ENCODE results near the gene OLFM2.

DNA sequence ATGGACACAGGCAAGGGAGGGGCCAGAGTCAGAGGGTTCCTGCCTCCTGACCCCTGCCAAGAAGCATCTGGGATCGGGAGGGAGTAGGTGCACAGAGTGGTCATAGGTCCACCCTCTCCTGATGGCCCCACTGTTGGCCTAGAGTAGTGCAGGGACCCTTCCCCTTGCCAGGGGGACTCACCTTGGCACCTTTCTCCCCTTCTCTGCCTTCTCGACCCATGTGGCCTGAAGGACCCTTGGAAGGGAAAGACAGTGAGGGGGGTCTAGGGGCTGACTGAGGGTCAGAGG, 33.3 kb upstream of the OLFM2 start:
- TF ChIP-seq EZH2phosphoT487 (IDR thresholded peaks at IDR 0.05; ENCODE audit: unreplicated experiment) (no peak), ZNF114 (CRISPR knock-in tag; IDR thresholded peaks at IDR 0.05) (no peak)
- TF ChIP-seq, protein P1, sequence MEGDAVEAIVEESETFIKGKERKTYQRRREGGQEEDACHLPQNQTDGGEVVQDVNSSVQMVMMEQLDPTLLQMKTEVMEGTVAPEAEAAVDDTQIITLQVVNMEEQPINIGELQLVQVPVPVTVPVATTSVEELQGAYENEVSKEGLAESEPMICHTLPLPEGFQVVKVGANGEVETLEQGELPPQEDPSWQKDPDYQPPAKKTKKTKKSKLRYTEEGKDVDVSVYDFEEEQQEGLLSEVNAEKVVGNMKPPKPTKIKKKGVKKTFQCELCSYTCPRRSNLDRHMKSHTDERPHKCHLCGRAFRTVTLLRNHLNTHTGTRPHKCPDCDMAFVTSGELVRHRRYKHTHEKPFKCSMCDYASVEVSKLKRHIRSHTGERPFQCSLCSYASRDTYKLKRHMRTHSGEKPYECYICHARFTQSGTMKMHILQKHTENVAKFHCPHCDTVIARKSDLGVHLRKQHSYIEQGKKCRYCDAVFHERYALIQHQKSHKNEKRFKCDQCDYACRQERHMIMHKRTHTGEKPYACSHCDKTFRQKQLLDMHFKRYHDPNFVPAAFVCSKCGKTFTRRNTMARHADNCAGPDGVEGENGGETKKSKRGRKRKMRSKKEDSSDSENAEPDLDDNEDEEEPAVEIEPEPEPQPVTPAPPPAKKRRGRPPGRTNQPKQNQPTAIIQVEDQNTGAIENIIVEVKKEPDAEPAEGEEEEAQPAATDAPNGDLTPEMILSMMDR (conservative IDR thresholded peaks at IDR 0.05; ENCODE audit: low read depth in 2 of 2) = no peak
